HG03432 (cell line): ENCODE results near the gene RIN2.

Experiments
- ATAC-seq: cut with Tn5 transposase; IDR thresholded peaks from one replicate; pipeline ENCODE4 v1.9.1; 2021; ENCODE audit warnings: mild to moderate bottlenecking, moderate library complexity; ENCODE audit not compliant: unreplicated experiment

Gene RIN2

DNA sequence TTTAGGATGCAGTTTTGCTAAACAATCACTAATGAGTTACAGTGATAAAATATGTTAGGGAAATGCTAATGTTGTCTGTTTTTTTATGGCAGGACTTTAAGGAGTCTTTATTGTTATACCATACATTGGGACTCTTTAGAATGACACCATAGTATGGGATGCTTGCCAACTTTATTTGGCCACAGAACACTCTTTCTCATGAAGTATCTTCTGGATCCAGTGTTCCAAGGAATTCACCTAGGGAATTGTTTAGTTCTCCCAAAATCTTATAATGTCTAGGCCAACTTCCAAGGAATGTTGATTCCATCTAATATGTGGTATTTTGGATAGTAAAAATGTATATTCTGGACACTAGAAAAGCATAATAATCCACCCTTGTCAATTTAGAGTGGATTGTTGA is 3.3 kb downstream of the RIN2 start:
- no peak for ATAC-seq

DNA sequence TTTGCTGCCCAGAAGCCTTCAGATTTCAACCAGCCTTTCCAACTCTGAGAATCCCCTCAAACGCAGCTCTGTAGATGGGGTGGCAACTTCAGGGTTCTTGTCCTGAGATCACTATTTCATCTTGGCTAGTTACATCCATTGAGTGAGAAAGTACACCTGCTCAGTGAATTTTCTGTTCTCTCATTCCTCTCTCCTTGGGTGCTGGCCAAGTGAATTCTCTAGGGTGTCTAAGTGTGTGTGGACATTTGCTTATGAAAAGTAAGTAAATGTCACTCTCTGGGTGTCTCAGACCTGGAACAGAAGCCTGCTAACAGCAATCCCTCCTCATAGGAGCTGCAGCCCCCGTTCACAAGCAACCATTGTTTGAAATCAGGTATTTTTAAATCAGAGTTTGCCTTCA is 3.8 kb downstream of the RIN2 start:
- no peak for ATAC-seq

DNA sequence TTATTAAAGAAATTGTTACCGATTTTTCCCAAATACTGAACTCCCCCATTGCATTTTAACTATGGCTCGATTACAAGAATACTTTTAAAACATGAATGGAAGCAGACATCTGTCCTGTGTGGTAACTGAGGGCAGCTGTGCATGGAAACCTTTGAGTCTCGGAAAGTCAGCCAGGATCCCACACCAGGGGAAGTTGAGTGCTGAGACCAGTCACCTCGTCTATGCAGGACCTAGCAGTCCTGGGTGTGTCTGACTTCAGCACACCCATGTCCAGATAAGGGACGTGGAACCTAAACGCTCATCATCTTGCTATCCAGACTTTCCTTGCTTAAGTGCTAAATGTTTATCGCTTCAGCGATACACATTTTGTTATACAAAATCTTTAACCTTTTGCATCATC is 6.1 kb downstream of the RIN2 start:
- no peak for ATAC-seq

DNA sequence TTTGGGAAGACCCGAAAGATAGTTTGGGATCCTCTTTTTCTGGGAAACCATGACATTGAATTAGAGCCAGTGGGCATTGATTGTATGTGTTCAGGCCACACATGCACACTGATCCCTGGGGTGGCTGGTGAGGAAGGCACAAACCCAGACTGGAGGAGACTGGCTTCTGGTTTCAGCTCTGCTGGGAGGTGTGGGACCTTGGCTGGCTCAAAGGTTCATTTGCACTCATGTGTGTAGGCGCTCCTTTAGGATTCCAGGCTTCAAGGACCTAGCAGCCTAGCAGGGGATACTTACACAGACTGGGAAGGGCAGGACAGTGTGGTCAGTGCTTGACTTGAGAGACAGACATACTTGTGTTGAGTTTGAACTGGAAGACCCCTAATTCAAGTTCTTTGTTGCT is 7.2 kb downstream of the RIN2 start:
- ATAC-seq, result no peak

DNA sequence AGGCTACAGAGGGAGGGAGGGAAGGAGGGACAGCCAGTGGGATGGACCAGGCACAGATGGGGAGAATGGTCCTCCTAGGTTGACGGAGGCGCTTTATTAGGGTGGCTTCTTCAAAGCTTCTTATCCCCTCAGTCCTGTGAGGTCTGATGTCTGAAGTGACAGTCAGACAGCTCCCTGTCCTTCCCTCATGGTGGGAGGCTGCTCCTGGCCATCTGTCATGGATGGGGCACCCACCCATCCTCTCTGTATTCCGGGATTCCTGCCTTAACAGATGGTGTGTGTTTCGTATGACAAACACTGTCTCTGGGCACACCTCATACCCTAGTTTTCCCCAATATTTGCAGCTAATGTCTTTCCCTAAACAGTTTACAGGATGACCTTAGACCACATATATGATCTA is 7.9 kb downstream of the RIN2 start:
- no peak for ATAC-seq

DNA sequence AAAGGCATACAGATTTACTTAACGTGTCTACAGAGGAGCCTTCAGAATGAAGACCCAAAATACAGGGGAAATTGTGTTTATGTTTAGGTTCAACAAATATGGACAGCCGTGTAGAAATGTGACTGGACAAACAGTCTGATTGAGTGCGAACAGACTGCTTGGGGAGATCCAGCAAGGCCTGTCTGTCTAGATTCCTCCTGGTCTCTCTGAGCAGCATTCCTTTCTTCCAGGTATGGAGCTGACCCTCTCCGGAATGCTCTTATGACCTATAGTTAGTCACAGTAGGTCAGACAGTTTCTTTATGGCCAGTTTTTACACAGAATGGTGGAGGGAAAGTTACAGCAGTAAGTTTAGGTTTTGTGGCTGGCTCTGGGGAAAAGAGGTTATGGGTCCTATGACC is 9.0 kb downstream of the RIN2 start:
- ATAC-seq, result no peak

DNA sequence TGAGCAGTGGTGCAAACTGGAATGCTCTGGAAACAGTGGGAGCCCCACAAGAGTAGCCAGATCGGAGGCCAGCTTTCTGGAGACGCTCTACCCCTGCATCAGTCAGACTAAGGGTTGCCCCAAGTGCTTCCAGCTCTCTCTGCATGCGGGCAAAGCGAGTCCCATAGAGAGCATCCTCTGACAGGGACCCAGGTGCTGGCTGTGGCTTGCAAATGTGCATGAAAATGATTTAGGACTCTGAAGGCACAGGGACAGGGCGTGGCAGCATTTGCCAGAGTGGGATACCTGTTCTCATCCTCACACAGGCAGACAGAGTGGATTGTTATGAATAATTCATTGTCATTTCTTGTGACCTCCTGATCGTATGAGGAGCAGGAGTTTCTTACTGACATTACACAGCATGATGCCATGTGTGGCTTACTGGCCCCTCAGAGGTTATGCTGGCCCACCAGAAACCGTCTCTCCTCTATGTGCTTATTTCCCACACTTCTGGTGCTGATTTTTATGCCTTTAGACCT is 10.3 kb downstream of the RIN2 start:
- no peak for ATAC-seq

DNA sequence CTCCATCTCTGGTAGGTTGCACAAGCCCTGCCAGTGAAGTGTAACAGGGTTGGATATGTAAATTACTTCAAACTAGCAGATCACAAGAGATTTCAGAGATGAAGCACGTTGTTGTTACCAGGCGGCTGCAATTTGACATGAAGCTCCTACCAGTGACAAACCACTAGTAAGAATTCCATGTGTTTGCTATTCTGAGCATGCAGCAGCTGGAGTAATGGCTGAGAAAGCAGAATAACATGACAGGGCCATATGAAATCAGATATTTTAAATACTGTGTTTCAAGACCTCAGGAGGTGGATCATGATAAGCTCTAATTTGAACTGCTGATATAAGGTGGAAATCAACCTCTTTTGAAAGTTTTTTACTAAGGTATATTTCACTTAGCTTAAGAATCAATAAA is 11.4 kb downstream of the RIN2 start:
- no peak for ATAC-seq

DNA sequence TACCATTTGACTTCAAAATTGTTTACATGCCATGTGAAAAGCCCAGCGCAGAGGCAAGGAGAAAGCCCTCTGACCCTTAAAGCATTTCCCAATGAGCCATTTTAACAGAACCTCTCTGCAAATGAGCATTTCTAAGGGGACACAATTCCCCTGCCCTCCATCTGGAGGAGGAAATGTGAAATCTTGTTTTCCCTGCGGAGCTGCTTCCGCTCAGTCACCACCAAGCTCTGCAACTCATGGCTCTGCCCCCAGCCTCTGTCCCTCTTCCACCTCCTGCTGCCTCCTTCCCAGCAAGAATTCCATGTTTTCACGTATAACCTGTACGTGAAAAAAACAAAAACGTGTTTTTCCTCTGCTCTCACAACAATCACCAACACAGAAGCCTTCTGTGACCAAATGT is 12.3 kb downstream of the RIN2 start:
- no peak for ATAC-seq

DNA sequence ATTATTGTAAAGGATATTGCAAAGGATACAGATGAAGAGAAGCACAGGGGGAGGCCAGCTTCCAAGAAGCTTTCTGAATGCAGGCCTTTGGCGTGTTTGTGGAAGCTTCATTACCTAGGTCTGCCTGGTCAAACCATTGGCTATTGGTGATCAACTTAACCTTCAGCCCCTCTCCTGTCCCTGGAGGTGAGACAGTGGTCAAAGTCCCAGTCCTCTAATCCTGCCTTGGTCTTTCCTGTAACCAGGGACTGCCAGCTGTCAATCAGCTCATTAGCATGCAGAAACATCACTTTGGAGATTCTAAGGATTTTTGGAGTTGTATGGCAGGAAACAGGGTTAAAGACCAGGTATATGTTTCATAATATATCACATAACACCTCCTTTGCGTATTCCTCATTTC is 13.0 kb downstream of the RIN2 start:
- no peak for ATAC-seq

DNA sequence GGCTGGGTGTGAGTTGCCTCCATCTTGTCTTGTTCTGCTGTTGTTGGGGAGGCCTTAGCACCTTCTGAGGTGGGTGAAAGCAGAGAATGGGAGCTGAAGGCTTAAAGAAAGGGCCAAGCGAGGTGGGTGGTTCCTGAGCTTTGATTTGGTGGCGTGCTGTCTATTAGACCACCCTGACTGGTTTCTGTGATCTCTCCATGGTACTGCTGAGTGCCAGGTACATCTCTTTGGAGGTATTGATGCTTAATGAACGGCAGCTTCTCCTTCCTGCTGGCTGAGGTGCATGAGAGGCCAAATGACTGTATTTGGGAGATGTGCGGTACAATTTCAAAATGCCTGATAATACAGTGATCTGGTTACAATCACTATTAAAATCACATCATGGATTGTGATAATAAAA is 15.4 kb downstream of the RIN2 start:
- no peak for ATAC-seq

DNA sequence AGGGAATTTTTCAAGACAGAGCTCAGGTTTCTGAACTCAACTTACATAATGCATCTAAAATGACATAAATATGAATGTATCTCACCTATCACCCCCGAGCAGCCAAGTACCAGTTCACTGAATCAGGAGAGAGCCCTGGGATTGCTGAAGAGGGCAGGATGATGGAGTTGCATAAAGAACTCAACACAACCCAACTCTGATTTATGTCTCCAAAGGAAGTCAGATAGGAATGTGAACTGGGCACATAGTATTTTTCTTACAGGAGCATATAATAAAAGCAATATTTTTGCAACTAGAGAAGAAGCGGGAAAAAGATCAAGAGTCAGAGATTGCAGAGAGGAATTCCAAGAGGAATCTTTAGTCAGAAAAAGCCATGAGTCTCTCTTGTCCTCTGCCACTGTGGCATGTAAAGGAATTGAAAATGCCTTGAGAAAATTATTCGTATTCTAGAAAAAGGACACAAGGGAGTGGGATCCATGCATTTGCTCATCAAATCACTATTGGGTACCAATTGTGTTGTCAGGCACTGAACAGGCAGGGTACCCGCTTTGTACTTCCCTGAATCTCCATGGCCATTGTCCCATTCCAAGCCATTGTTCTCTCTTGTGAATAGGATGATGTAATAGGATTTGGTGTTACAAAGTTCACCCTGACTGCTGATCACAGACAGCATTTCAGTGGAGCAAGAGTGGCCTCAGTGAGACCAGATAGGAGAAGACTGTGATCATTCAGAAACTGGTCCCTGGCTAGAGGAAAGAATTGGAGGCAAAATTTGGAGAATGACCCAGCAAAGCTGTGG is 16.3 kb downstream of the RIN2 start:
- ATAC-seq, result no peak

DNA sequence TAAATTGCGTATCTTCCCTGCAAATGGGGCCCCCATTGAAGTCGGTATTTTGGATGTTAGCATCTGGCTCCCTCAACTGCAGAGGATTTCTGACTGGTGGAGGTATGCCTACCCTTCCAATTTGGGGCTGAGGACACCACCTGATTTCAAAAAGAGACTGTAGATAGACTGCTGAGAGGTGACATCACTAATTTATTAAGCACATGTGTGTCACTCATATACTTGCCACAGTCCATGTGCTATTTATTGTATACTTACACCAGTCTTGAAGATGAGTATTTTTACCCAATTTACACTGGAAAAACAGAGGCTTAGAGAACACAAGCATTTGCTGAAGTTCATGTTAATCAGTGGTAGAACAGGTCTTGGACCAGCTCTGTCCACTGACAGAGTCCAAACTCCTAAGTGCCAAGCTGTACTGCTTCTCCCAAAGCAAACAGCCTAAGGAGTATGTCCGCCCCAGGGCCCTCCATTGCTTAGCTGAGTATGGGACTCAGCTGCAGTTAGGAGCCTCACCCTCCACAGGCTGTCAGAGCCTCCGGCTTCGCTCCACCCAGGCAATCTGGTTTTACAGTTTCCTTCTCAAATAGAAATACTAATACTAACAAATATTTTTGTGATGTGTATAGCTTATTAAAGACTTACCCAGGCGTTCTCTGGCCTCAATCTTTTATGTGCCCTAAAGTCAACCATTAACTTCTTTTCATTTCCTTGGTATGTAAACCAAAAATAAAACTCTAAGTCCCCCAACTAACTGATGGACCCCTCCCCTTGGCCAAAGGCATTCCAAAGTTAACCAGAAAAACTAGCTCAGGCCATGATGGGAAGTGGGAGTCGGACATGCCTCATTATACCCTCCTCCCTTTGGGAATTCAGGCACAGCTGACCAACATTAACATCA is 17.5 kb downstream of the RIN2 start:
- no peak for ATAC-seq

DNA sequence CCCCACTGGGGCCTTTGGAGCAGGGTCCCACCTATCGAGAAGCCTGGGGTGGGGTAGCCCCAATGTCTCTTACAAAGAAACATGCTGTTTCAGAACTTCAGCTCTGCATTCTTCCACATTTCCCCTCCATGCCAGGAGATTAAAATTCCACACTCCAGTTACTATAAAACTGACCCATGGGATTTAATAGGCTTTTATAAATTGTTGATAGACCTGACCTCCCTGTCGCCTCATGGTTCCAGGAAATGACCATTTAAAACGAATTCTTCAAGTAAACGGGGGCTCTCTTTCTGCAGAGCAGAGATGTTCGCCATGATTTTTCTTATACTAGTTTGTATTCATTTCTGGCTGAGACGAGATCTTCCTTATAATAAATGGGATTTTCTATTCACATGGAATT is 19.3 kb downstream of the RIN2 start:
- no peak for ATAC-seq

DNA sequence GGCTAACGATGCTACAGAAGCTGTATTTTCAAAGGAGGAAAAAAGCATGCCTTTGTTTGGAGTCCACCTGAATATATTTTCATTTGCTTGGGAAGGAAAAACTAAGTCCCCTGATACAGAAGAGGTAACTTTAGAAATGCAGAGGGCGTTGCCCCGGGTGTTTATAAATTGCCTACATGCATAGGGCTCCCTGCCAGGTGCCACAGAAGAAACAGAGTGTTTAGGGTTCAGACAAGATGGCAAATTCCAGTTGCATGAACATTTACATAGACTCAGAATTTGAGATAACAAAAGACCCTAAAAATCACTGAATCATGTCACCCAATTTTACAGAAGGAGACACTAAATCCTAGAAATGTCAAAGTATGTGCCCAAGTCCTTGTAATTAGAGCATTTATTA is 19.9 kb downstream of the RIN2 start:
- no peak for ATAC-seq

DNA sequence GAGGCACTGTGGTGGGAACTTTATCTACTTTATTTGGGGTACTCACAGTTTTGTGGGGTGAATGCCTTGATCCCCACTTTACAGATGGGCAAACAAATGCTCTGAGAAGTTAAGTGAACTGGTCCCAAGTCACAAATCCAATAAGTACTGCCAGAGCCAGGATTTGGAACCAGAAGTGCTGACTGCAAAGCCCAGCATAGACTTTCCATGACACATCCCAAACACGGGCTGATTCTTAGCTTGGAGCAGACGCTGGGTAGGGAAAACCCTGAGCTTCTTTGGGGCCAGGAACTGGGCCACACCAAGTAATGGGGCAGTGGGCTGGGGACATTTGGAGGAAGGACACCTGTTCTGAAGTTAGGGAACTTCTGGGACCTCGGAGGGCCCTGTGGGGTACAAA is 20.3 kb downstream of the RIN2 start:
- ATAC-seq, result no peak

DNA sequence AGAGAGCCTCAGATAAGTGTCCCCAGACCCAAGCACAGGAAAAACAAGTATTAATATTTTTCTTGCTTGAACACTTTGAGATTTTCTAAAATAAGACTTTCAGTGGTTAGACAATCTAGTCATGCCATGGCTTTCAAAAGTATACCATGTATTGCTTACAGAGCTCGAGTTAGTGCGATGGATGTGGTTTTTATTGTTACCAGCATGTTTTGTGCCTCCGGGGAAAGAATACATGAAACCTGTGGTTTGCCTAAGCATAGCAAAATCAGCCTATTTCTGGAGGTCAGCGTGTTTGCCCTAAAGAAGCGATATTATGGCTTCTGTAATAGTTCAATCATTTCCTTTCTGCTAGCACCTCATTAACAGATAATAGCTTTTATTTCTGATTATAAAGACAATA is 21.6 kb downstream of the RIN2 start:
- ATAC-seq, result peak; percentile 89

DNA sequence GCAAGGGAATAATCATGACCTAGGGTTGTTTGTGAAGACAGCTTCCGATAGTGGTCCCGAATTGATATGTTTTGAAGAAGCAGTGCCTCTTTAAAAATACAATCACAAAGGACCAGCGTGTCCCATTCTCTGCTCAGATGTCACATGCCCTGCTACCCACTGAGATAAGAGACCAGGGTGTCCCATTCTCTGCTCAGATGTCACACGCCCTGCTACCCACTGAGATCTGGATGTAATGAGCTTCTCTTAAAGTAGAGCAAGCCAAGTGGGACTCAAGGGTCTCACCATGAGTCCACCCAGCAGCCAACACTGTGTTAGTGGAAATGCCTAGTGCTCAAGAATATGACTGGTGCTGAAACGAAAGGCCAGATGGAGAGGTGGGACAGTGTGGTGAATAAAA is 22.2 kb downstream of the RIN2 start:
- ATAC-seq, result no peak

DNA sequence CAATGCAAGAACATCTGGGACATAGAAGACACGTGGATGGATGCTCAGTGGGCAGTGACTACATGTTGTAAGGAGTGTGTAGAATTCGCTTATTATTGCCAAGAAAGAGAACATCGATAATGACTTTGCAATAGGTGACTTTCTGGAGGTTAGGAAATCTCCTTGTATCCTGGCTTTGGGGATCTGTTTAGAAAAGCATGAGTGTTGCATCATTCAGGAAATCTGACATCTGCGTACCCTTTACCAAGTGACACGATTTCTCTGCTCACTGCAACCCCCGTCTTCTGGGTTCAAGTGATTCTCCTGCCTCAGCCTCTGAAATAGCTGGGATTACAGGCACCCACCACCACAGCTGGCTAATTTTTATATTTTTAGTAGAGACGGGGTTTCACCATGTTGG is 23.2 kb downstream of the RIN2 start:
- no peak for ATAC-seq

DNA sequence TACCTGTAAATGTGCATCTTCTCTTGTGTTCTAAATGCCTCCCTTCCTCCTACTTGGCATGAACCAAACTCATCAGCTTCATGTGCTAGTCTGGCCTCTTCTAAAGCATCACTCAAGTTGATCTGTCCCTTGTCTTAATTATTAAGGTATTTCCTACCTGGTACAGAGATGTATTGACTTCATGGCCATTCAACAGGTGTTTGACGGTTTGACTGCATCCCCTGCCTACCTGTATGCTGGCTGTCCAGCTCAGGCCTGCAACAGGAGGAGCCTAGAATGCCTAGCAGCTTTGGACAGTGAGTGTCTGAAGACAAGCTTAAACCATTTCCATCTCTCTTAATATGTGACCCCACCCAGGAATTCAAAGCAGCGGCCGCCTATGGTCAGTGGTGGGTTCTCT is 24.6 kb downstream of the RIN2 start:
- ATAC-seq, result no peak

DNA sequence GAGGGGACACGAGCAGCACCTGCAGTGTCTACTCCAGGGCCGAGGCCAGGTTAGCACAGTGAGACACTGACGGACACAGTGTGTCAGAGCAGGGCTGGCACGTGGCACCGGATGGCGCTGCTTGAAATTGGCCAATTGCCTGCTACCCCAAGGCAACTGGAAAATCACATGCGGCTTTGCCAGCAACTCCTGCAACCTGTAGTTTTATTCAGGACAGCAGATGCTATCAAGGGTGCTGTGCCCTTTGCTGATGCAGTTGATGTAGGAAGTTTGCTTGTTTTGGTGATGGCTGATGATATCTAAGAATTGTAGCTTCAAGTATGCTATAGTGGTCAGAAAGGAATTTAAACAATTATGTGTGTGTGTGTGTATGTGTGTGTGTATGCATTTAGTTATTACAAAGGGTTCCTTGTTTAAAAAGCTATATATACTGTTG is 25.9 kb downstream of the RIN2 start:
- ATAC-seq, result no peak
